ENCODE measurements around the gene PLPP1.

Gene PLPP1

GRCh38 chr5:55492449-55492848 is 42.3 kb downstream of the PLPP1 start:
- Histone ChIP-seq H3K4me1 (ENCODE audit: control insufficient read depth, low read length) (no peaks in the 10 kb centered on the region), H3K27ac (ENCODE audit: low read depth, low read length) (no peak overlapping the region), H3K36me3 (ENCODE audit: control insufficient read depth, low read length) (no peaks in the 10 kb centered on the region), H3K9me2 (replicated peaks; ENCODE audit: control insufficient read depth, low read length) (no peaks in the 10 kb centered on the region), H3K9me3 (ENCODE audit: control insufficient read depth, insufficient read depth, low read length) (no peaks in the 10 kb centered on the region), H3F3A (ENCODE audit: control insufficient read depth, insufficient read depth) (no peaks in the 10 kb centered on the region), H3K4me3 (ENCODE audit: low read length) (no peak overlapping the region), H3K4me2 (ENCODE audit: low read length) (no peak overlapping the region), H4K20me1 (ENCODE audit: control insufficient read depth, insufficient read depth, low read depth, low read length) (no peaks in the 10 kb centered on the region), H3K79me2 (ENCODE audit: control insufficient read depth, low read length) (no peaks in the 10 kb centered on the region), H3K27me3 (ENCODE audit: control insufficient read depth, low read length) (no peaks in the 10 kb centered on the region)
- TF ChIP-seq CTCF (IDR thresholded peaks at IDR 0.05; ENCODE audit: low read depth, low read length, poor library complexity, severe bottlenecking), result no peak
- TF ChIP-seq EZH2phosphoT487 (IDR thresholded peaks at IDR 0.05; ENCODE audit: borderline replicate concordance, low read length), result no peak

- Histone ChIP-seq H4K20me1 (ENCODE audit: control insufficient read depth, insufficient read depth, low read depth, low read length) (no peaks in the 10 kb centered on the region), H3K27ac (ENCODE audit: low read depth, low read length) (no peak overlapping the region), H3K79me2 (ENCODE audit: control insufficient read depth, low read length) (no peaks in the 10 kb centered on the region), H3K4me3 (ENCODE audit: low read length) (no peak overlapping the region), H3K9me2 (replicated peaks; ENCODE audit: control insufficient read depth, low read length) (no peaks in the 10 kb centered on the region), H3K4me1 (ENCODE audit: control insufficient read depth, low read length) (no peaks in the 10 kb centered on the region), H3K36me3 (ENCODE audit: control insufficient read depth, low read length) (no peaks in the 10 kb centered on the region), H3K27me3 (ENCODE audit: control insufficient read depth, low read length) (no peaks in the 10 kb centered on the region), H3K9me3 (ENCODE audit: control insufficient read depth, insufficient read depth, low read length) (no peaks in the 10 kb centered on the region), H3F3A (ENCODE audit: control insufficient read depth, insufficient read depth) (no peaks in the 10 kb centered on the region), H3K4me2 (ENCODE audit: low read length) (no peak overlapping the region)
- TF ChIP-seq EZH2phosphoT487 (IDR thresholded peaks at IDR 0.05; ENCODE audit: borderline replicate concordance, low read length), result no peak
- TF ChIP-seq CTCF (IDR thresholded peaks at IDR 0.05; ENCODE audit: low read depth, low read length, poor library complexity, severe bottlenecking), result no peak
These were observed 49.7 kb downstream of the PLPP1 start for GRCh38 chr5:55485073-55485472.

GRCh38 chr5:55484531-55484930 is 50.2 kb downstream of the PLPP1 start:
- no peak overlapping the region for H3K27ac ChIP-seq (ENCODE audit: low read depth, low read length)
- H3K4me3 ChIP-seq (ENCODE audit: low read length), result no peak overlapping the region

More at GRCh38 chr5:55484531-55484930, 50.2 kb downstream of the PLPP1 start:
- H3K27me3 ChIP-seq (ENCODE audit: control insufficient read depth, low read length), result no peaks in the 10 kb centered on the region
- no peaks in the 10 kb centered on the region for H3K9me2 ChIP-seq (replicated peaks; ENCODE audit: control insufficient read depth, low read length)
- H3K36me3 ChIP-seq (ENCODE audit: control insufficient read depth, low read length), result no peaks in the 10 kb centered on the region
- no peaks in the 10 kb centered on the region for H4K20me1 ChIP-seq (ENCODE audit: control insufficient read depth, insufficient read depth, low read depth, low read length)
- H3K79me2 ChIP-seq (ENCODE audit: control insufficient read depth, low read length), result no peaks in the 10 kb centered on the region
- no peak overlapping the region for H3K4me2 ChIP-seq (ENCODE audit: low read length)
- H3K4me1 ChIP-seq (ENCODE audit: control insufficient read depth, low read length), result no peaks in the 10 kb centered on the region
- TF ChIP-seq EZH2phosphoT487 (IDR thresholded peaks at IDR 0.05; ENCODE audit: borderline replicate concordance, low read length), result no peak
- no peak for TF ChIP-seq CTCF (IDR thresholded peaks at IDR 0.05; ENCODE audit: low read depth, low read length, poor library complexity, severe bottlenecking)
- no peaks in the 10 kb centered on the region for H3F3A ChIP-seq (ENCODE audit: control insufficient read depth, insufficient read depth)
- H3K9me3 ChIP-seq (ENCODE audit: control insufficient read depth, insufficient read depth, low read length), result no peaks in the 10 kb centered on the region
